Esophagus muscularis mucosa (tissue), 4 donors: Measurements from ENCODE around the gene HPD. TPM values are rescaled to one million over a fixed set of nuclear protein-coding genes. Genes with fewer than 3 reads are reported as not detected.
A peak's percentile ranks its signal among the peaks of the same experiment; 100 is the strongest.

ENCODE experiments used
- DNase-seq: peaks from one replicate; pipeline ENCODE4 v3.0.0-alpha.2; 2017; ENCODE audit errors: extremely low spot score
- H3K27ac ChIP-seq, 4 donors: fragments of 200-600 bp; sonication (generic); replicated peaks in 1 of 4; 1 replicate in 3 of 4; 2 replicates in 1 of 4; pipeline ENCODE4 v1.5.1; 2016 to 2019; ENCODE audit warnings: mild to moderate bottlenecking in 1 of 4
- H3K27me3 ChIP-seq, 4 donors: fragments of 200-600 bp; sonication (generic); one replicate each; pipeline versions ENCODE4 v1.5.1 to v1.6.0; 2016 to 2019
- H3K36me3 ChIP-seq, 4 donors: fragments of 200-600 bp; sonication (generic); one replicate each; pipeline ENCODE4 v1.5.1; 2016 to 2019
- H3K4me1 ChIP-seq, 4 donors: fragments of 200-600 bp; sonication (generic); one replicate each; pipeline ENCODE4 v1.5.1; 2016 to 2019
- H3K4me3 ChIP-seq, 4 donors: fragments of 200-600 bp; sonication (generic); 1 replicate in 2 of 4; 2 replicates in 2 of 4; pipeline ENCODE4 v1.5.1; 2016 to 2019; ENCODE audit warnings: mild to moderate bottlenecking in 4 of 4, moderate library complexity in 1 of 4
- H3K9me3 ChIP-seq, 4 donors: fragments of 200-600 bp; sonication (generic); 1 replicate in 3 of 4; 2 replicates in 1 of 4; pipeline ENCODE4 v1.5.1; 2016 to 2019
- CTCF ChIP-seq, 3 experiments: fragments of 200-600 bp in 2 of 3; fragments of 450-650 bp in 1 of 3; sonication (generic) in 2 of 3; IDR thresholded peaks; one replicate each; pipeline ENCODE4 v1.5.1; 2017 to 2019; ENCODE audit warnings: antibody characterized with exemption in 3 of 3, mild to moderate bottlenecking in 2 of 3, moderate library complexity in 1 of 3
- EP300 ChIP-seq: sonication (generic); formaldehyde crosslinking; IDR thresholded peaks from one replicate; pipeline ENCODE4 v1.6.1; 2017; ENCODE audit warnings: antibody characterized with exemption
- POLR2A ChIP-seq: fragments of 450-650 bp; IDR thresholded peaks from one replicate; pipeline ENCODE4 v1.6.1; 2017; ENCODE audit warnings: antibody characterized with exemption, moderate library complexity, mild to moderate bottlenecking, low read depth
- POLR2AphosphoS5 ChIP-seq, 2 donors: sonication (generic); formaldehyde crosslinking; IDR thresholded peaks; one replicate each; pipeline ENCODE4 v1.6.1; 2017; ENCODE audit warnings: antibody characterized with exemption in 2 of 2
- WGBS: methylation state at CpG from one replicate; pipeline ENCODE4 v1.1.5; 2018; 5-methylcytosine and 5-hydroxymethylcytosine counted together
- intact Hi-C: fragments of 100-400 bp; cut with DNase I; formaldehyde crosslinking; loops from one replicate; pipeline ENCODE4 v1.15.1; 2023
- total RNA-seq, 4 donors: library from RNA; depleted of rRNA; stranded (reverse); fragments of >200 nt; gene quantifications; one replicate each; pipeline versions ENCODE4 v1.1.0 to v1.2.1, GENCODE V29; 2016

Gene HPD
- total RNA-seq, 4 donors from 2014 or later, result 0.65 to 3.3 (median 1.3) TPM

GRCh38 chr12:121810234-121810817, 48.3 kb downstream of the HPD start:
- H3K27me3 ChIP-seq, result no peaks in the 10 kb centered on the region
- H3K4me1 ChIP-seq, result peaks cover 61 to 89% (median 76%) of the 10 kb centered on the region in 4 donors
- H3K36me3 ChIP-seq, result peaks cover 32 to 71% (median 53%) of the 10 kb centered on the region in 4 donors
- DNase-seq, result no peak
- 63% methylated on average over 2 of the region's 33 CpGs for WGBS
- intact Hi-C loops, result no loop called here
- H3K27ac ChIP-seq, result peak overlapping the region; percentile 80 to 86 (median 81)
- H3K9me3 ChIP-seq, result no peaks in the 10 kb centered on the region
- H3K4me3 ChIP-seq, result peak overlapping the region in 1 of 4 donors; percentile 68
- TF ChIP-seq POLR2A (no peak), EP300 (no peak), CTCF (IDR thresholded peaks at IDR 0.05) (no peak), POLR2AphosphoS5 (IDR thresholded peaks at IDR 0.05) (no peak)

GRCh38 chr12:121809712-121810116, 48.9 kb downstream of the HPD start:
- Histone ChIP-seq H3K9me3 (no peaks in the 10 kb centered on the region), H3K36me3 (peaks cover 28 to 65% (median 47%) of the 10 kb centered on the region in 4 donors), H3K27me3 (no peaks in the 10 kb centered on the region), H3K27ac (no peak overlapping the region), H3K4me1 (peaks cover 61 to 93% (median 80%) of the 10 kb centered on the region in 4 donors), H3K4me3 (no peak overlapping the region)
- WGBS, result 88% methylated on average over 17 of the region's 27 CpGs
- TF ChIP-seq POLR2A (no peak), CTCF (IDR thresholded peaks at IDR 0.05) (no peak), POLR2AphosphoS5 (IDR thresholded peaks at IDR 0.05) (no peak), EP300 (no peak)
- no peak for DNase-seq
- intact Hi-C loops, result no loop called here

DNA sequence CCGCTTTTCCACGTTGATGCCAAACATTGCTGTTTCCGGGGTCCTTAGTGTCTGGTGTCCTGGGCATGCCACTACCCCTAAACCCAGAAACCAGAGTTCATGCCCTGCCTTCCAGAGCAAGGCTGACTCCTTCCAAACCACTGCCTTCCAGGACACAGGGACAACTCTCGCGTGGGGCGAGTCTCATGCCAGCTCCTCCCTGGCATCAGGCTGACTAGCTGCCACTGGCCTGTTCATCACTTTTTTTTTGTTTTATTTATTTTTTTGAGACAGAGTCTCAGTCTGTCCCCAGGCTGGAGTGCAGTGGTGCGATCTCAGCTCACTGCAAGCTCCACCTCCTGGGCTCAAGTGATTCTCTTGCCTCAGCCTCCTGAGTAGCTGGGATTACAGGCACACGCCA, 50.0 kb downstream of the HPD start:
- DNase-seq, result no peak
- Histone ChIP-seq H3K4me3 (no peak overlapping the region), H3K27me3 (no peaks in the 10 kb centered on the region), H3K9me3 (no peaks in the 10 kb centered on the region), H3K36me3 (peaks cover 24 to 56% (median 37%) of the 10 kb centered on the region in 4 donors), H3K4me1 (peaks cover 58 to 84% (median 73%) of the 10 kb centered on the region in 4 donors), H3K27ac (no peak overlapping the region)
- intact Hi-C loops, result no loop called here
- WGBS, result 88% methylated on average over 8 of the region's 8 CpGs
- TF ChIP-seq EP300 (no peak), POLR2AphosphoS5 (IDR thresholded peaks at IDR 0.05) (no peak), CTCF (IDR thresholded peaks at IDR 0.05) (no peak), POLR2A (no peak)

- Histone ChIP-seq H3K4me3 (no peak overlapping the region), H3K36me3 (peaks cover 24 to 48% (median 36%) of the 10 kb centered on the region in 4 donors), H3K4me1 (peaks cover 49 to 75% (median 65%) of the 10 kb centered on the region in 4 donors), H3K27ac (no peak overlapping the region), H3K27me3 (no peaks in the 10 kb centered on the region), H3K9me3 (no peaks in the 10 kb centered on the region)
- intact Hi-C loops, result no loop called here
- TF ChIP-seq EP300 (no peak), POLR2A (no peak), CTCF (IDR thresholded peaks at IDR 0.05) (no peak), POLR2AphosphoS5 (IDR thresholded peaks at IDR 0.05) (no peak)
- WGBS, result 63% methylated on average over 13 of the region's 14 CpGs
- DNase-seq, result no peak
Measured at GRCh38 chr12:121807642-121808347, 50.9 kb downstream of the HPD start.
